ENCODE measurements around the gene PXDN.

The PXDN gene

DNA sequence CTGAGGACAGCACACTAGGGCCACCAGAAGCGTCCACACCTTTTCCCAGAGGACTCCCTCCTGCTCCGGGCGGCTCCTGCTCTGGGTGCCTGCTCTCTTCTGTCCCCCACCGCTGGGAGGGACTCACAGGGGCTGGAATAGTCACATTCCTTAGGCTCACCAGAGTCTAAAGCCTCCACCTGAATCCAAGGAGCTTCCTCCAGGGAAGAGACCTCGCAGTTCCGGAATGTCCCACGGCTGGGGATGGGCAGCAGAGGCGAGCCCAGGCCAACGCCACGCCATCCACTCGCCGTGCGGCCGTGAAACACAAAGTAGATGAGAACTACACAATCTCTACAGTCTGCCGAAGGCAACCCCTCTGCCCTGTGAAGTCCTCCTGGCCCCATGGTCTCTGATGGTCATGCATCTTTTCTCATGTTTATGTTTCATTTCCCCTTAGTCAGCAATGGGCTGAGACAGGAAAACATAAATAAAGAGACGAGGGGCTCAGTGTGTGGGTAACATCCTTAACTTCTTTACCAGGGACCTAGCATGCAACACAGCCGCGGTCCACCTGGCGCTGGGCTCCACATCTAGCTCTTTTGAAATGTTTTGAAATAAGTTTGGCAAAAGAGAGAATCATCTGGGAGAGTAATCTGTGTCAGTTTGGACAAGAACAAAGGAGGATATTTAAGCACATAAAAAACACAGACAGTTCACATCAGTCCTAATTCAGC is 98.4 kb downstream of the PXDN start:
- Histone ChIP-seq H3K36me3 (ENCODE audit: insufficient read depth, low read length) (peaks cover 31% of the 10 kb centered on the region; the same call in 1 of the 2 replicates), H3K27ac (ENCODE audit: low read depth, low read length) (no peak overlapping the region), H3K79me2 (ENCODE audit: control insufficient read depth, insufficient read depth, low read length, unreplicated experiment) (peaks cover 3% of the 10 kb centered on the region), H3K4me1 (ENCODE audit: control insufficient read depth, insufficient read depth, low read length, unreplicated experiment) (no peaks in the 10 kb centered on the region), H2AFZ (ENCODE audit: low read length, unreplicated experiment) (no peak overlapping the region), H3K4me3 (ENCODE audit: low read depth, low read length) (no peak overlapping the region), H3K27me3 (ENCODE audit: insufficient read depth, low read length) (no peaks in the 10 kb centered on the region)

DNA sequence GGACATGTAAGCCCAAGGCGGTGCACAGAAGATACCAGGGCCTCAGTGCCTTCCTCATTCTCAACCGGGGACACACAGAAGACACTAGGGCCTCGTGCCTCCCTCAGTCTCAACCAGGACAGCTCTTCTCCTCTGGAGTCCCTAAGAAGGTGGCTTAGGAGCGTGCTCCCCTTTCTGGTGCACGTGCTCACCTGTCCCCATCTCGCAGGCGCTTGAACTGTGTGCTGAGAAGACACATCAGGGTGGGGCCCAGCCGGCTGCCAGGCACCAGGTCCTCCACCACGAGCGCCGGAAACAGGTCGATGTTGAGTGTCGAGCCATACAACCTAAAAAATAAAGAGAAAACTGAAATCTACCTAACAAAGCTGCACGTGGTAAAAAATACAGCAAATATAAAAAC is 99.9 kb downstream of the PXDN start:
- H3K79me2 ChIP-seq (ENCODE audit: control insufficient read depth, insufficient read depth, low read length, unreplicated experiment): peaks cover 3% of the 10 kb centered on the region
- no peaks in the 10 kb centered on the region for H3K4me1 ChIP-seq (ENCODE audit: control insufficient read depth, insufficient read depth, low read length, unreplicated experiment)
- H2AFZ ChIP-seq (ENCODE audit: low read length, unreplicated experiment): no peak overlapping the region
- H3K27me3 ChIP-seq (ENCODE audit: insufficient read depth, low read length): no peaks in the 10 kb centered on the region
- H3K27ac ChIP-seq (ENCODE audit: low read depth, low read length): no peak overlapping the region
- H3K36me3 ChIP-seq (ENCODE audit: insufficient read depth, low read length): peaks cover 24% of the 10 kb centered on the region; the same call in 1 of the 2 replicates
- no peak overlapping the region for H3K4me3 ChIP-seq (ENCODE audit: low read depth, low read length)

DNA sequence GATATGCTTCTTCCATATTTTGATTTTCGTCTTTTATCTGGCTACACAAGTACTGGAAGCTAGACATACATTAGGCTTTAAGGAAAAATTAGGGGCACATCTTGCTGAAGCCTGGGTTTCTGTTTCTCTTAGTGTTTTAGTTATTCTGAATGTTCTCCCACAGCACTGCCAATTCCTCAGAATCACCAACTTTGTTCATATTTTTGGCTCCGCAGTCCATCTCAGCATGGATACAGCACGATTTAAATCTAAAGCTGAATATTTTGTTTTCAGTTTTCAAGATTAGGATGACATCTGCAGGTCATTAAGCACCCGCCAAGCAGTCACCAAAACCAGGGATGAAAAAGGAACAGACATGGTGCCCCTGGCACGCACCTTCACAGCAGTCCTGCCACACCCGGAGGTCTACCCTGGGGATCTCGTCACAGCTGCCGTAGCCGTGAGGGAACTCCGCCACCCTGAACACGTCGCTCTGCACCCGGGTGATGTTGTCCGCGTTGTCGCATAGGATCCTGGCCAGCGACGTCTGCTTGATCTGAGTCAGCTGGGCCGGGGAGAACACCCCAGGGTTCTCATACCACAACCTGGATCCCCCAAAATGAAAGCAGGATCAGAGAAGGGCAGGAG is 101.2 kb downstream of the PXDN start:
- H3K79me2 ChIP-seq (ENCODE audit: control insufficient read depth, insufficient read depth, low read length, unreplicated experiment): peaks cover 3% of the 10 kb centered on the region
- H2AFZ ChIP-seq (ENCODE audit: low read length, unreplicated experiment): no peak overlapping the region
- H3K36me3 ChIP-seq (ENCODE audit: insufficient read depth, low read length): peaks cover 19% of the 10 kb centered on the region; the same call in 1 of the 2 replicates
- H3K4me3 ChIP-seq (ENCODE audit: low read depth, low read length): no peak overlapping the region
- H3K27ac ChIP-seq (ENCODE audit: low read depth, low read length): no peak overlapping the region
- H3K27me3 ChIP-seq (ENCODE audit: insufficient read depth, low read length): no peaks in the 10 kb centered on the region
- H3K4me1 ChIP-seq (ENCODE audit: control insufficient read depth, insufficient read depth, low read length, unreplicated experiment): no peaks in the 10 kb centered on the region

DNA sequence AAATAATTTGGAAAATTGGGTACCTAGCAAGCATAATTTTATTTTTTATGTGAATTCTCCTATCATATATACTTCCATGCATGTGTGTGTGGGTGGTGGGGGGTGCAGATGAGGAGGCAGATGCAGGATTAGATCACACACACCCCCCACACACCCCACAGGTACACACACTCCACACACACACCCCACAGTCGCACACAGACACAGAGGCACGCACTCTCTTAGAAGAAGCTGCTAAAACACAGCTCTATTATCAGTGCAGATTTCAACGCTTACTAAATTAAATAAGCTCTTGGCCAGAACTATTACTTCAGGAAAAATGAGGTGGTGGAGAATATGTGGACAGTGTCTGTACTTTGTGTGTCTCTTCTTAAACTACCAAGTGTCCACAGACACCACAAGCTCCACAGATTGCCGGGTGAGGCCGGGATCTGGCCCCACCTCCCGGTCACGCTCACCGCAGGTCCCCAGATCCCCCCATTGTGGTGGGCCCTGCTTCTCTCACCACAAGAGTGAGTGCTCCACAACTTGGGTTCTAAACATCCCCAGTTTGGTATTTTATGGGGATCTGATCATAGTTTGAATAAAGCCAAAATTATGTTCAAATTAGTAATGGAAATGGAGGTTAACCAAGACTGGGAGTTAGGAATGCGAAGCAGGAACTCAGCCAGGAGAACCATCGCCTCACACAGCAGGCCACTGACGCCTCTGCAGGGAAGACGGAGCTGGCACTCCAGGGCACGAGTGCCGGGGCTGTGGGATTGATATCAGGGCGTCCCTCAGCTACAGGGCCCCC is 102.1 kb downstream of the PXDN start:
- Histone ChIP-seq H3K27me3 (ENCODE audit: insufficient read depth, low read length) (no peaks in the 10 kb centered on the region), H3K27ac (ENCODE audit: low read depth, low read length) (no peak overlapping the region), H3K36me3 (ENCODE audit: insufficient read depth, low read length) (peaks cover 14% of the 10 kb centered on the region; the same call in 1 of the 2 replicates), H2AFZ (ENCODE audit: low read length, unreplicated experiment) (no peak overlapping the region), H3K4me1 (ENCODE audit: control insufficient read depth, insufficient read depth, low read length, unreplicated experiment) (no peaks in the 10 kb centered on the region), H3K4me3 (ENCODE audit: low read depth, low read length) (no peak overlapping the region), H3K79me2 (ENCODE audit: control insufficient read depth, insufficient read depth, low read length, unreplicated experiment) (peaks cover 3% of the 10 kb centered on the region)

DNA sequence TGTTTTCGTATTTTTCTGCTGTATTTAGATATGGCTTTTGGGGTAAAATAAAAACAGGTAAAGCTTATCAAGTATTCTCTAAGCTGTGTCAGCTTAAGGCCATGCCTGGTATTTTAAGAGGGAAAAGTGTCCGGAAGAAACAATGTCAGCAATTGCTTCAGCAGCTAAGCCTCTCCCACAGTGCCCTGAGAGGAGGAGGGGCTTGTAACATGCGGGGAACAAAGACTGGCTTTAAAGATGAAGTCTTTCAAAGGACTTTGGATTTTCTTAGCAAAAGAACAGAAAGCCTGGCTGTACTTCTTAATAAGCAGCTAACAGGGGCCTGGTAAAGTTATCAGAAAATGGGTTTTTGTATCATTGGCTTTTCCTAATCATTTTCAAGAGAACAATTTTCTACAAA is 102.8 kb downstream of the PXDN start:
- Histone ChIP-seq H3K27me3 (ENCODE audit: insufficient read depth, low read length) (no peaks in the 10 kb centered on the region), H3K4me3 (ENCODE audit: low read depth, low read length) (no peak overlapping the region), H2AFZ (ENCODE audit: low read length, unreplicated experiment) (no peak overlapping the region), H3K36me3 (ENCODE audit: insufficient read depth, low read length) (peaks cover 12% of the 10 kb centered on the region; the same call in 1 of the 2 replicates), H3K4me1 (ENCODE audit: control insufficient read depth, insufficient read depth, low read length, unreplicated experiment) (no peaks in the 10 kb centered on the region), H3K27ac (ENCODE audit: low read depth, low read length) (no peak overlapping the region), H3K79me2 (ENCODE audit: control insufficient read depth, insufficient read depth, low read length, unreplicated experiment) (peaks cover 3% of the 10 kb centered on the region)

DNA sequence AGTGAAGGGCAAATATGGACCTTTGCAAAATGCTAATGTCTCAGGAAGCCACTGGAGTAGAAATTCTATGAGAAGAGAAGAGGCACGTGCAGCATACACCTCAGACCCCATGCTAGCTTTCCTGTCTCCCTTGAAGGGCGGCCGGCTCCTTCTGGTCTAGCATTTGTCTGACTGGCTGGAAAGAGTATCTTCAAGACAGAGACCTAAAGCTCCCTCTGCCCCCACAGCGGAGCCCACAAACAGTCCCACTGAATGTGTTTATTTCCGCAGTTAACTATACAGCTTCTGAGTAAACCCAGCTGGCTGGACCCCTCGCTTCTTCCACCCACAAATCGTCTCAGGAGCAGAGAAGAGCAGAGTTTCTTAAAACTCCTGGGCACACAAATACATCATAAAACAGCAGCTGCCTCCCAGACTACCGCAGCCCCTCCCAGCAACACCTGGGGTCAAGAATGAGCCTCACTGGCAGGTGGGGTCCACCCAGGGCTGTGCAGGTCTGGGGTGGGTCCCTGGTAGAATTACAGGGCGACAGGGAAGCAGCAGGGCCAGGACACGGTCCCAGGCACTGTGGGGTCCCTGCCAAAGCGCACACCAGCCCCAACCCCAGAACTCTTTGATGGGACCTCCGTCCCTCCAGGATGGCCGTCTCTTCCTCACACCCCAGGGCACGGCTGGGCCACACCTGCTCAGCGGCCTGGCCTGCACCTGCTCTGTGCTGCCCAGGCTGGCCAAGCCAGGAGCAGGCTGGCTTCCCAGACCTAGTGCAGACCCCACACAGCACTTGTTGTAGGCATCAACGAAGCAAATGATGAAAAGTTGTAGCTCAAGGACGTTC is 103.8 kb downstream of the PXDN start:
- Histone ChIP-seq H3K36me3 (ENCODE audit: insufficient read depth, low read length) (peaks cover 11% of the 10 kb centered on the region; the same call in 1 of the 2 replicates), H3K27ac (ENCODE audit: low read depth, low read length) (no peak overlapping the region), H3K79me2 (ENCODE audit: control insufficient read depth, insufficient read depth, low read length, unreplicated experiment) (no peaks in the 10 kb centered on the region), H3K4me1 (ENCODE audit: control insufficient read depth, insufficient read depth, low read length, unreplicated experiment) (no peaks in the 10 kb centered on the region), H3K4me3 (ENCODE audit: low read depth, low read length) (no peak overlapping the region), H2AFZ (ENCODE audit: low read length, unreplicated experiment) (no peak overlapping the region), H3K27me3 (ENCODE audit: insufficient read depth, low read length) (no peaks in the 10 kb centered on the region)

DNA sequence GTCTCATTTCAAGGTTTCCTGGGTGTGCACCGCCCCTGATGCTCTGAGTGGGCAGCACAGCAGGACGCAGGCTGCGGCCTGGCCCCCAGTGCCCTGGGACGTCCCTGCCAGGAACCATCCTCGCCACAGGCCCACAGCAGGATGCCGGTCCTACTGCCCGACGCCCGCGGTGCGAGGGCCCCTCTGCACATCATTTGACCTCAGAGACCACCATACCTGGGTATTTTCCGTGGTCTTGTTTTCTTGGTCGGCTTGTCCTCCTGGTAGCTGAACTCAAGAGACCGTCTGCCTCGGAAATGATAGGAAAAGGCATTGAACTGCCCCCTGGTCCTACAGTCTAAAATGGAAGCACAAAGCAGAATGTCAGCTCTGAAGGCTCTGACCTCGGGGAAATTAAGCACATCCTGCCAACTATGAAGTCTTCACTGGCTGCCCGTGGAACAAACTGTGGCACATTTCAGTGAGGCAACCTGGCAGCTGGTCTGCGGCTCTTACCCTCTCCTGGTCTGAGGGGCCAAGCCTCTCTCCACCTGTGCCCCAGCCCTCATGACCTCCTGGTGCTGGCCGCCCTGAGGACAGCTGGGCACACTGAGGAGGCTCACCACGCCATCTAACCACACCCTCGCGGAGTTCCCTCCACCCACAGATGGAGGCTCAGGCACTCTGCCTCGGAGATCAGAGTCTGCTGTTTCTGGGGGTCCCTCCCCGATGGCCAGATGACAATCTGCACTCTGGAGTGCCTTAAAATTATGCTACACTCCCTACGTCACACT is 105.0 kb downstream of the PXDN start:
- Histone ChIP-seq H3K36me3 (ENCODE audit: insufficient read depth, low read length) (peaks cover 9% of the 10 kb centered on the region; the same call in 1 of the 2 replicates), H3K27ac (ENCODE audit: low read depth, low read length) (no peak overlapping the region)

DNA sequence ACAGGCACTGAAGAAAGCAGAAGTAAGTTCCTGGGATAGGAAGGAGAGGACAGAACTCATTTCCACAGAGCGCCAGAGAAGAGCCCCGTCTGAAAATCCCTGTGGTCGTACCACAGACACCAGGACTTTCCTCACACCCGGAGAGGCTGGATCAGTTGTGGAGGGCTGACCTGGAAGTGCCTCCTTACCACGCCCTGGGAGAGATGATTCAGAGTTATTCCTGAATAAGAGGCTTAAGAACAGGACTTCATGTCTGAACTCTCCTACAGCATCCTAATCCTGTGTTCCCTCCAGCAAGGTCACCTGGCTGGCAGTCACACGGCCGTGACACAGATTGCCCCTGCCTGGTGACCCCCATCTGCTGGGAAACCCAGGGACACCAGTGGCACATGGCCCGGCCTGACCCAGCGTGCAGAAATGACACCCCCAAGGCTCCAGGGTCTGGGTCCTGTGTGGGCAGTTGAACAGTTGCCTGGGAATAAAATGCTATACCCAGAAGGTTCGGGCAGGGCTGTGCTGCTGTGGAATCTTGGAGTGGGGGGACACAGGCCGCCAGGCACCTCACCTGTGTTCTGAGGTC is 105.9 kb downstream of the PXDN start:
- Histone ChIP-seq H2AFZ (ENCODE audit: low read length, unreplicated experiment) (no peak overlapping the region), H3K4me3 (ENCODE audit: low read depth, low read length) (no peak overlapping the region), H3K79me2 (ENCODE audit: control insufficient read depth, insufficient read depth, low read length, unreplicated experiment) (no peaks in the 10 kb centered on the region), H3K4me1 (ENCODE audit: control insufficient read depth, insufficient read depth, low read length, unreplicated experiment) (no peaks in the 10 kb centered on the region), H3K27me3 (ENCODE audit: insufficient read depth, low read length) (no peaks in the 10 kb centered on the region), H3K36me3 (ENCODE audit: insufficient read depth, low read length) (peaks cover 11% of the 10 kb centered on the region; the same call in 1 of the 2 replicates), H3K27ac (ENCODE audit: low read depth, low read length) (no peak overlapping the region)

More for the DNA sequence above, 105.0 kb downstream of the PXDN start:
- Histone ChIP-seq H3K27me3 (ENCODE audit: insufficient read depth, low read length) (no peaks in the 10 kb centered on the region), H3K4me1 (ENCODE audit: control insufficient read depth, insufficient read depth, low read length, unreplicated experiment) (no peaks in the 10 kb centered on the region), H2AFZ (ENCODE audit: low read length, unreplicated experiment) (no peak overlapping the region), H3K79me2 (ENCODE audit: control insufficient read depth, insufficient read depth, low read length, unreplicated experiment) (no peaks in the 10 kb centered on the region), H3K4me3 (ENCODE audit: low read depth, low read length) (no peak overlapping the region)

DNA sequence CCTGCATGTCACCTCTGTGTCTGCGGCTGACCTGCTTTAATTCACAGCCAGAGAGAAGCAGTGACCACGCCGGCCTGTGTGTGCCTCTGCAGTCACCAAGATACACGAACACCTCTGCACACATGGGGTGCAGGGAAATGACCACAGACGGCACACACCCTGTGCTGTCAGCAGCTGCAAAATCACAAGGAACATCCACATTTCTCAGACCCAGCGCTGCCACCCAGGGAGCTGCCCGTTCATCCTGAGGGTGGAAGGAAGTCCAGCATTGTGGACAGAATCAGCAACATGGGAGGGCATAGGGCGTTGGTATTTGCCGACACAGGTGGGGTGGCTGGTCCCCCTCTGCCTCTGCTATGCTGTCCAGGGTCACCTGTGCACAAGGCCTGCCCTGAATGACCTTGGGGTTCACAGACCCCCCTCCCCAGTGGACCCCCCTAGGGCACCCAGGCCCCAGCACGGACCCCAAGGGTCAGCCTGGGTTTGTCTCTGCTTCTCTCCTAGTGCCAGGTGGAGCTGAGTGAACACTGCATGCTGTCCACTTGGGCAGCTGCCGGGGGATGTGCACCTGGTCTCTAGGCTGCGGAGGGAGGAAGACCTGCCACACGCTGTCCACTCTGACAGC is 107.4 kb downstream of the PXDN start:
- Histone ChIP-seq H3K36me3 (ENCODE audit: insufficient read depth, low read length) (peaks cover 17% of the 10 kb centered on the region; the same call in 1 of the 2 replicates), H2AFZ (ENCODE audit: low read length, unreplicated experiment) (no peak overlapping the region), H3K27ac (ENCODE audit: low read depth, low read length) (no peak overlapping the region), H3K4me3 (ENCODE audit: low read depth, low read length) (no peak overlapping the region), H3K79me2 (ENCODE audit: control insufficient read depth, insufficient read depth, low read length, unreplicated experiment) (no peaks in the 10 kb centered on the region), H3K27me3 (ENCODE audit: insufficient read depth, low read length) (no peaks in the 10 kb centered on the region), H3K4me1 (ENCODE audit: control insufficient read depth, insufficient read depth, low read length, unreplicated experiment) (peaks cover 4% of the 10 kb centered on the region)

All from ACC112 (cell line).